Right lobe of liver (tissue), 6 donors: ENCODE measurements around the gene PON3. TPM values are rescaled to one million over a fixed set of nuclear protein-coding genes. Genes with fewer than 3 reads are reported as not detected.

Experiments
- ATAC-seq, 4 donors: fragments of 200-7000 bp; cut with Tn5 transposase; one replicate each; pipeline ENCODE4 v1.9.1; 2020; ENCODE audit warnings: mild to moderate bottlenecking in 4 of 4, moderate library complexity in 4 of 4
- DNase-seq, 3 donors: peaks; one replicate each; pipeline ENCODE4 v3.0.0-alpha.2; 2020
- H3K27ac ChIP-seq, 3 donors: fragments of 200-600 bp; one replicate each; pipeline ENCODE4 v1.8.0; 2022
- H3K27me3 ChIP-seq, 2 donors: fragments of 200-600 bp; one replicate each; pipeline ENCODE4 v1.8.0; 2022
- H3K36me3 ChIP-seq, 4 donors: fragments of 200-600 bp; sonication (generic) in 1 of 4; one replicate each; pipeline versions ENCODE4 v1.5.1 to v1.8.0; 2017 to 2022; ENCODE audit warnings: control low read depth in 1 of 4
- H3K4me1 ChIP-seq, 4 donors: fragments of 200-600 bp; sonication (generic) in 1 of 4; one replicate each; pipeline versions ENCODE4 v1.5.1 to v1.8.0; 2017 to 2022; ENCODE audit warnings: control low read depth in 1 of 4
- H3K4me3 ChIP-seq, 3 donors: fragments of 200-600 bp; one replicate each; pipeline ENCODE4 v1.8.0; 2022
- H3K9me3 ChIP-seq, 4 donors: fragments of 200-600 bp; sonication (generic) in 1 of 4; one replicate each; pipeline versions ENCODE4 v1.5.1 to v1.8.0; 2017 to 2022; ENCODE audit warnings: control low read depth in 1 of 4
- CTCF ChIP-seq, 4 donors: fragments of 200-600 bp in 3 of 4; fragments of 450-650 bp in 1 of 4; IDR thresholded peaks; one replicate each; pipeline versions ENCODE4 v1.5.1 to v1.8.0; 2016 to 2022; ENCODE audit warnings: antibody characterized with exemption in 4 of 4, mild to moderate bottlenecking in 2 of 4
- POLR2A ChIP-seq: fragments of 450-650 bp; IDR thresholded peaks from one replicate; pipeline ENCODE4 v1.6.1; 2017; ENCODE audit warnings: antibody characterized with exemption, mild to moderate bottlenecking
- WGBS: methylation state at CpG from one replicate; pipeline ENCODE4 v1.1.6; 2018; ENCODE audit warnings: low coverage, low lambda C conversion rate; ENCODE audit not compliant: insufficient coverage; ENCODE audit errors: missing lambda C conversion rate; 5-methylcytosine and 5-hydroxymethylcytosine counted together
- intact Hi-C, 2 donors: fragments of 100-400 bp; cut with DNase I; formaldehyde crosslinking; loops; one replicate each; pipeline versions ENCODE4 v1.11.2 to v1.14.1; 2022
- long read RNA-seq: library from polyadenylated mRNA; unstranded; transcript quantifications from one replicate; pipeline ENCODE4 v2.0.0, GENCODE V29; 2019
- total RNA-seq, 6 experiments: library from RNA; depleted of rRNA in 2 of 6; stranded (reverse); fragments of >200 nt in 2 of 6; fragmentation: NEBNext Ultra II Directional in 3 of 6; extraction: Animal tissue kit (Norgen Biotek cat#: 25700) in 3 of 6; gene quantifications; one replicate each; pipeline versions ENCODE4 v1.1.0 to v1.2.4, GENCODE V29; 2016 to 2023
- donor health status: DM: no; HTN: yes; CAD: no.
- donor health status: DM: no; HTN: no; CAD: no.
- donor health status: DM: no; HTN: no; CAD: no.
- donor health status: DM: no; HTN: yes; CAD: no.
- donor health status: DM: no; HTN: yes; CAD: no.

Gene PON3
- 100 to 1,000 TPM; 149 to 328 (median 193) TPM for total RNA-seq
- long read RNA-seq, transcript PON3-201 (9 exons, 1,105 nt) = major isoform, 71 of 132 reads
- long read RNA-seq, partial matches to known transcripts = 9 of 132 reads
- long read RNA-seq, other reads (novel, unspliced or antisense) = 47 of 132 reads

DNA sequence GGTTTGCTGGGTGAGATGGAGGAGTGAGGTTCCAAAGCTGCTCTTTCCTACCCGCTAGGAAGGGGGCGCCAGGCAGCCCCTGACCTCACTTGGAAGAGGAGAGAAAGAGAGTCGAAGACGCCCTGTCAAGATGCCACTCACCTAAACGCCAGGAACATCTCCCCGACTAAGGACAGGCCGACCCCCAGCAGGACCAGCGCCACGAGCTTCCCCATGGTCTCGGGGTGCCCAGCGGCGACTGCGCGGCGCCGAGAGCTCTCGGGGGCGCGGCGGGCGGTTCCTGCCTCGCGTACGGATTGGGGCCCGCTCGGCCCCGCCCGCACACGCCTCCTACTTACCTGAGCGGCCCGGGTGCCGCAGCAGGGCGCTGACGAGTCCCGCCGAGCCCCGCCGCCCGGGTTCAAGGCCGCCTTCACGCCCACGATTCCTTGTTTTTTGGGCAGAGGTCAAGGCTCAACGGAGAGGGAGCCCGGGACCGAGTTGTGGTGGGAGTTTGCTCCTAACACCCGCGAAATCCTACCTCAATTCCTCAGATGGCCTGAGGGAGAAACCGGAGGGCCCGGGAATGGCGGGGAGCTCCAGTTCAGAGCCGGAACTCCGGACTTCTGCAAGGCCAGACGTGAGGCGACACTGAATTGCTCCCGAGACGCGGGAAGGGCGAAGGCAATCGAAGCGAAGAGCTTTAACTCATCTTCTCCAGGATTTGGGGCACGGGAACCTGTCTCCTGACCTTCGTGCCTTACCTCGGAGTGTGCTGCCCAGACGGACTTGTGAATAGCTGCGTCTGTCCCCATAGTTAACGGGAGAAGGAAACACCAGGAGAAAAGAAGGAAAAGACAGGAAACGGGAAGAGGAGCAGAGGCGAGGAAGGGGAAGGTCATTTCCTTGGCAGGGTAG, at the start of gene PON3:
Gene PON3, minus strand, starts transcription at position 240 of the 897 bp plus-strand sequence. Its CDS starts 25 bp downstream, at position 215.
- Histone ChIP-seq H3K9me3 (no peaks in the 10 kb centered on the region), H3K36me3 (no peaks in the 10 kb centered on the region), H3K27ac (peak within 1 kb of the TSS; percentile 61 to 96 (median 96)), H3K4me3 (peak within 1 kb of the TSS; percentile 62 to 73 (median 71)), H3K27me3 (no peaks in the 10 kb centered on the region), H3K4me1 (peaks cover 0 to 37% (median 0%) of the 10 kb centered on the region in 4 donors)
- 6% methylated on average over 39 of the region's 68 CpGs for WGBS
- DNase-seq (peak; percentile 77 to 90 (median 88)), ATAC-seq (peak; percentile 81 to 93 (median 87))
- TF ChIP-seq CTCF (IDR thresholded peaks at IDR 0.05) (peak; percentile 32 to 50 (median 47)), POLR2A (peak; percentile 87)
- intact Hi-C loops = no loop called here

DNA sequence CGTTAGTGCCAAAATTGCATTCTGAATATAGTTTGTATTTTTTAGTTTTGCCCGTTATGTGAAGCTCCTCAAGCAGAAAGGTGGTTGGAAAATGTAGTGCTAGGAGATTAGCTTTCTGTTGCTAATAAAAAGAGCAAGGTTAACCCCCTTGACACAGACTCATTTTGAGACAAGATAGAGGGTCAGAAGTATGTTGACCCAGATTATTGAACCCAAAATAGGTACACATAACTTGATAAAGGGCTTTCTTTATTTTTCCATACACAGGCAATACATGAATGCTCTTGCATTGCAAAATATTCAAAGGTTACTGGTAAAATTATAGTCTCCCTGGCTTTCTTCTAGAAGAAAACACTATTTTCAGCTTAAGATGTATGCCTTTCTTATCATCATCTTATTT, 48.6 kb upstream of the PON3 start:
- 41% methylated on average over 2 of the region's 2 CpGs for WGBS
- Histone ChIP-seq H3K9me3 (peaks cover 0 to 3% (median 0%) of the 10 kb centered on the region in 4 donors), H3K27ac (peak overlapping the region in 1 of 3 donors; percentile 12), H3K4me1 (peaks cover 0 to 22% (median 5%) of the 10 kb centered on the region in 4 donors), H3K36me3 (no peaks in the 10 kb centered on the region), H3K27me3 (no peaks in the 10 kb centered on the region), H3K4me3 (no peak overlapping the region)
- DNase-seq (no peak), ATAC-seq (peak in 1 of 4 donors; percentile 7)
- TF ChIP-seq POLR2A (no peak), CTCF (IDR thresholded peaks at IDR 0.05) (no peak)
- intact Hi-C loops = no loop called here

DNA sequence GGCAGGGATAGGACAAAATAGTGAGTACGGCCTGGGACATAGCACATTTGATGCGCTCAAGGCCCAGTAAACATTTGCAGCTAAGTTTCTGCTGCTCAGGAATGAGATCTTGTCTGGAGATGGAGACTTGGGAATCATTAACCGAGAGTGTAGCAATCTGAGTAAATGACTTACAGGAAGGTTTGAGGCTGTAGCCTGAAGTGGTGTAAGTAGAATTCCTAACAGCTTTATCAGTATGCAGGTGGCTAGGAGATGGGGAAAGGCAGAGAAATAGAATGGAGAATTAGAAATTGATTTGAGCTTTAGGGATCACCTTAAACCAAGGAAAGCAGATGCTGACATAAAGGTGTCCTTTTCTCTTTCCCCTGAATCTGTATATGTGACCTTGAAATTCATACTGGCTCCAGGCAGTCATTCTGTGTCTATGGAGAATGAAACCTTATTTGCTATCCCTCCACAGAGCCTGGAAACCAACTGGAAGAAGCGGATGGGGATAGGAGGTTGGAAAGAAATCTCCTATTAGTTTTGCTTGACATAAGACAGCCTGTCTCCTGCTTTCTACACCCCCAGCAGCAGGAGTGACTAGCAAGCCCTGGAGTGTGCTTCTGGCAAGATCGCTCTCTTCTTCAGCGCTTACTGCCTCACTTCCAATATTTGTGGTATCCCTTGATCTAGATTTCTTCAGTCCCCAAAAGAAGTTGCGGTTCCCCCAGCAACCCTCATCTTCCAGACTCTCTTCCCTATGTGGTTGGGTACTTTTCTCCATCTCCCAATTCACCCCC, 45.1 kb upstream of the PON3 start:
- peak overlapping the region in 2 of 3 donors; percentile 13 to 22 for H3K4me3 ChIP-seq
- DNase-seq (no peak), ATAC-seq (peak; percentile 65 to 86 (median 67))
- H3K9me3 ChIP-seq = peaks cover 0 to under 1% (median 0%) of the 10 kb centered on the region in 4 donors
- 60% methylated on average over 6 of the region's 7 CpGs for WGBS
- H3K27me3 ChIP-seq = no peaks in the 10 kb centered on the region
- H3K4me1 ChIP-seq = peaks cover 0 to 43% (median 13%) of the 10 kb centered on the region in 4 donors
- TF ChIP-seq CTCF (IDR thresholded peaks at IDR 0.05) = no peak
- no peak for TF ChIP-seq POLR2A
- peak overlapping the region in 2 of 3 donors; percentile 64 to 78 for H3K27ac ChIP-seq
- no peaks in the 10 kb centered on the region for H3K36me3 ChIP-seq
- intact Hi-C loops = no loop called here

DNA sequence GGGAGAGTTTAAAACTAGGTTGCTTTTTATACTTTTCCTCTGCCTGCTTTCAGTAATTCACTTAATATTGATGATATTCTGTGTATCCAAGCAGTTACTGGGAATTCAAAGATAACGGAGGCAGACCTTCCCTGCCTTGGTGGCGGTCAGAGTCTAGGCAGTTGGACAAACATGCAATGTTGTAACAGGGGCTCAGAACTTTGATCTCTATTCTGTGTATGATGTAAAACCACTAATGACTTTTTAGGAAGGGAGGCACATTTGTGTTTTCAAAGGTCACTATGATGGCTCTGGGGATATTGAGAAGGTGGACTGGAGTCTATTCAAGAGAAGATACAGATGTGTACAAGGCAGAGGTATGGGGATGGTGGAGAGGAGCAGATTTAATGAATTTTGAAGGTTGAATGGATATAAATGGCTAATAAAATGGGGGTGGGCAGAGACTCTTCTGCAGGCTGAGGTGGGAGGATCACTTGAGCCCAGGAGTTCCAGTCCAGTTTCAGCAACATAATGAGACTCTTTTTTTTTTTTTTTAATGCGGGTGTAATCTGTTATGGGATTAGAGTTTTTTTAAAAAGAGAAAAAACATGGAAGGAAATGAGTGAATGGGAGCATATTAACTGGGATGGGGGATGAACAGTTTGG, 44.3 kb upstream of the PON3 start:
- no peaks in the 10 kb centered on the region for H3K27me3 ChIP-seq
- intact Hi-C loops = no loop called here
- H3K9me3 ChIP-seq = no peaks in the 10 kb centered on the region
- H3K27ac ChIP-seq = peak overlapping the region in 2 of 3 donors; percentile 64 to 78
- H3K4me1 ChIP-seq = peaks cover 0 to 43% (median 13%) of the 10 kb centered on the region in 4 donors
- TF ChIP-seq POLR2A (no peak), CTCF (IDR thresholded peaks at IDR 0.05) (no peak)
- peak overlapping the region in 2 of 3 donors; percentile 13 to 22 for H3K4me3 ChIP-seq
- peak; percentile 78 to 90 (median 86) for ATAC-seq
- peak; percentile 59 to 81 (median 71) for DNase-seq
- H3K36me3 ChIP-seq = no peaks in the 10 kb centered on the region
- 31% methylated on average over 3 of the region's 3 CpGs for WGBS
